Psoas muscle (tissue), 8 donors: Measurements from ENCODE around the gene XXYLT1. TPM values are rescaled to one million over a fixed set of nuclear protein-coding genes. Genes with fewer than 3 reads are reported as not detected.

ENCODE experiments used
- ATAC-seq, 4 donors: fragments of 200-7000 bp; cut with Tn5 transposase; one replicate each; pipeline ENCODE4 v1.9.1; 2020; ENCODE audit warnings: moderate library complexity in 3 of 4, mild to moderate bottlenecking in 2 of 4
- DNase-seq, 2 donors: peaks; one replicate each; pipeline ENCODE4 v3.0.0-alpha.2; 2020
- H3K27ac ChIP-seq: fragments of 200-600 bp; one replicate; pipeline ENCODE4 v1.8.0; 2022
- H3K27me3 ChIP-seq, 3 donors: fragments of 200-600 bp in 1 of 3; one replicate each; pipeline versions ENCODE4 v1.6.1 to v1.8.0; 2013 to 2022; ENCODE audit warnings: low read length in 2 of 3, mild to moderate bottlenecking in 2 of 3, moderate library complexity in 1 of 3; ENCODE audit not compliant: insufficient read depth in 3 of 3
- H3K36me3 ChIP-seq, 2 donors: fragments of 200-600 bp in 1 of 2; one replicate each; pipeline versions ENCODE4 v1.6.1 to v1.8.0; 2013 to 2022; ENCODE audit warnings: low read depth in 1 of 2, mild to moderate bottlenecking in 1 of 2, moderate library complexity in 1 of 2; ENCODE audit not compliant: insufficient read depth in 1 of 2
- H3K4me1 ChIP-seq: fragments of 200-600 bp; one replicate; pipeline ENCODE4 v1.8.0; 2022
- H3K4me3 ChIP-seq: fragments of 200-600 bp; one replicate; pipeline ENCODE4 v1.8.0; 2022; ENCODE audit warnings: mild to moderate bottlenecking
- H3K9me3 ChIP-seq: fragments of 200-600 bp; one replicate; pipeline ENCODE4 v1.8.0; 2022
- WGBS, 3 donors: extraction: QIAGEN DNeasy Blood & Tissue Kit; methylation state at CpG; one replicate each; pipeline versions ENCODE4 v1.1.6 to v1.1.7; 2013; 5-methylcytosine and 5-hydroxymethylcytosine counted together
- intact Hi-C, 2 donors: fragments of 100-400 bp; cut with DNase I; formaldehyde crosslinking; loops; one replicate each; pipeline versions ENCODE4 v1.11.0 to v1.14.2; 2022
- polyA plus RNA-seq, 3 donors: library from polyadenylated mRNA; stranded (reverse); fragments of 200-250 nt; gene quantifications; one replicate each; pipeline ENCODE4 v1.2.3, GENCODE V29; 2013
- total RNA-seq, 4 donors: library from RNA; stranded (reverse); fragmentation: NEBNext Ultra II Directional in 2 of 4; extraction: Animal tissue kit (Norgen Biotek cat#: 25700) in 2 of 4; gene quantifications; one replicate each; pipeline versions ENCODE4 v1.2.1 to v1.2.4, GENCODE V29; 2021 to 2023
- TF ChIP-seq, protein P1 (sequence below): fragments of 200-600 bp; IDR thresholded peaks from one replicate; pipeline ENCODE4 v1.8.0; 2022; ENCODE audit warnings: antibody characterized with exemption
- donor health status: healthy with polysubstance abuse.
- donor health status: DM: no; HTN: no; CAD: no; lungs with moderate emphysema.
- donor health status: Bipolar disorder and iron deficiency.
- donor health status: healthy.
- donor health status: DM: yes; HTN: yes; CAD: no.
- donor health status: DM: no; HTN: no; CAD: no.
- donor health status: DM: no; HTN: no; CAD: no.
- donor health status: DM: yes; HTN: yes; CAD: no.

XXYLT1 gene
- total and polyA plus RNA-seq, 7 donors, result 0.86 to 3.5 (median 1.8) TPM

DNA sequence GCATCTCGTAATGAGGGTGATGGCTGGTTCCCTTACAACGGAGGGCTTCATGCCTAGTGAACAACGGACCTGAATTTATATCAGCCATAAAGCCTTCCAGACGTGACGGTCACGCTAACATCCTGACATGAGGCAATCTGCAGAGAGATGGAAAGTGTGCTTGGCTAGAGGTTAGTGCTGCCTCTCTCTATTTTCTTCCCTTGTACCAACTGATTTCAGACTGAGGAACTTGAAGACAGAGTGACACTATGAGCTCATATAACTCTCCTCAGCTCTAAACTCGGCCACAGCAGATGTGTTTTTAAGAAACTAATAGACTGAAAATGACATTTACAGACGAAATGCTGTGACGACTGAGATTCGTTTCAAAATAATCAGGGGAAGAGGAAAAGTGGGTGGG is 122.4 kb downstream of the XXYLT1 start:
- H3K27ac ChIP-seq, result peak overlapping the region; percentile 46
- DNase-seq (no peak), ATAC-seq (no peak)
- H3K27me3 ChIP-seq, result no peaks in the 10 kb centered on the region
- TF ChIP-seq, protein P1, sequence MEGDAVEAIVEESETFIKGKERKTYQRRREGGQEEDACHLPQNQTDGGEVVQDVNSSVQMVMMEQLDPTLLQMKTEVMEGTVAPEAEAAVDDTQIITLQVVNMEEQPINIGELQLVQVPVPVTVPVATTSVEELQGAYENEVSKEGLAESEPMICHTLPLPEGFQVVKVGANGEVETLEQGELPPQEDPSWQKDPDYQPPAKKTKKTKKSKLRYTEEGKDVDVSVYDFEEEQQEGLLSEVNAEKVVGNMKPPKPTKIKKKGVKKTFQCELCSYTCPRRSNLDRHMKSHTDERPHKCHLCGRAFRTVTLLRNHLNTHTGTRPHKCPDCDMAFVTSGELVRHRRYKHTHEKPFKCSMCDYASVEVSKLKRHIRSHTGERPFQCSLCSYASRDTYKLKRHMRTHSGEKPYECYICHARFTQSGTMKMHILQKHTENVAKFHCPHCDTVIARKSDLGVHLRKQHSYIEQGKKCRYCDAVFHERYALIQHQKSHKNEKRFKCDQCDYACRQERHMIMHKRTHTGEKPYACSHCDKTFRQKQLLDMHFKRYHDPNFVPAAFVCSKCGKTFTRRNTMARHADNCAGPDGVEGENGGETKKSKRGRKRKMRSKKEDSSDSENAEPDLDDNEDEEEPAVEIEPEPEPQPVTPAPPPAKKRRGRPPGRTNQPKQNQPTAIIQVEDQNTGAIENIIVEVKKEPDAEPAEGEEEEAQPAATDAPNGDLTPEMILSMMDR, result no peak
- H3K36me3 ChIP-seq, result no peaks in the 10 kb centered on the region
- intact Hi-C loops, result no loop called here
- peaks cover 6% of the 10 kb centered on the region for H3K4me1 ChIP-seq
- WGBS, 3 donors, result 51 to 69% (median 66%) methylated on average over 10 of the region's 10 CpGs
- H3K9me3 ChIP-seq, result no peaks in the 10 kb centered on the region
- peak overlapping the region; percentile 42 for H3K4me3 ChIP-seq

DNA sequence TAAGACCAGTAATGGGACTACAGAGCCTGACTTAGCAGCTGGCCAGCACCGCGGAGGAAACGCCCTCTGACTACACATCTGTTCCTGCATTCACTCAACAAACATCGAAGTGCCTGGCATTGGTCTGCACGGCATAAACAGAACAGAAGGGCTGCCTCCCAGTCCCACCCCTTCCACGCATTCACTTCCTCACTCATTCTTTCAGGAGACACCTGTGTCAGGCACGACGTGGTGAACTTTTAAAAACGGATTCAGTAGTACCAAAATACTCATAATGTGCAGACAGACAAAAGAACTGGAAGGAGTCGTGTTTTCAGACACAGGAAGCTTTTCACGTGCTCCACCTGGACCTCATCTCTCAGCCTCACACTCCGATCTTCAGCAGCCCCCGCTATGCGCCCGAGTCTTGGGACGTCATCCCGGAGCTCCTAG is 123.3 kb downstream of the XXYLT1 start:
- Histone ChIP-seq H3K9me3 (no peaks in the 10 kb centered on the region), H3K27me3 (no peaks in the 10 kb centered on the region), H3K27ac (no peak overlapping the region), H3K36me3 (no peaks in the 10 kb centered on the region), H3K4me1 (peaks cover 6% of the 10 kb centered on the region), H3K4me3 (peak overlapping the region; percentile 42)
- TF ChIP-seq, protein P1, result no peak
- WGBS, 3 donors, result 68 to 75% (median 71%) methylated on average over 17 of the region's 17 CpGs
- intact Hi-C loops, result no loop called here
- DNase-seq, result peak; percentile 41 to 64
- peak in 3 of 4 donors; percentile 34 to 45 (median 39) for ATAC-seq

DNA sequence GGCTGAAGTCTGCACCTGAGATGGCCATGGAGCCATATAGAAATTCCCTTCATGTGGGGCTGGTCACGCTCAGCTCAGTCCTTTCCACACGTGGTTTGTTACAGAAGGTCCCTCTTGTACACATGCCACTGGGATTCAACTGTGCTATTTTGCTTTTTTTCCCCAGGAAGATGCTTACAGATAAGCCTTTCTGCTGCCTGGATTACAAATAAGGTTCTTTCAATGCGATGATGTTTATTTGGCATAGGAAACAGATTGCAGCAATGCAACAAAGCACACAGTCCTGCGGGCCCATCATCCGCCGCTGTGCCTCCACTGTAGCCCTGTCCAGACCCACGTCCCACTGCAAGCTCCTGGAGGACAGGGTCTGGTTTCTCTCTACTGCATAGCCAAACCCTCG is 124.8 kb downstream of the XXYLT1 start:
- ATAC-seq (no peak), DNase-seq (no peak)
- no peak overlapping the region for H3K4me3 ChIP-seq
- H3K27ac ChIP-seq, result no peak overlapping the region
- intact Hi-C loops, result no loop called here
- H3K4me1 ChIP-seq, result peaks cover 6% of the 10 kb centered on the region
- WGBS, 3 donors, result 65 to 77% (median 75%) methylated on average over 8 of the region's 8 CpGs
- H3K27me3 ChIP-seq, result no peaks in the 10 kb centered on the region
- no peaks in the 10 kb centered on the region for H3K36me3 ChIP-seq
- peaks cover under 1% of the 10 kb centered on the region for H3K9me3 ChIP-seq
- TF ChIP-seq, protein P1, result no peak

DNA sequence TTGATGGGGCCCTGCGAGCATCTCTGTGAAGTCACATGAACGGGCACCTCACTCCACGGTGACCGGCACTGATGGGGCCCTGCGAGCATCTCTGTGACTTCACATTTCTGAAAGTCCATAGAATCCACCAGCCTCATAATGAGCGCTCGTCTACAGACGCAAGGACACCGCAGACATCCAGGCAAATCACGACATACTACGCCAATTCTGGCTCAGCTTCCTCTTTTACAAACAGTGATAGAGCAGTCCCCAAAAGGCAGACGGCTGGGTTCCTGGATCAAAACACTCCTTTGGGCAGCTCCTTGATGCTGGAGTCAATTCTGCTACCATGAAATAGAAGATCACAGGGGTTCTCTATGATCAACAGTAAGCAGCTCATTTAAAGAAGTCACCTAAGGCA is 125.4 kb downstream of the XXYLT1 start:
- intact Hi-C loops, result no loop called here
- ATAC-seq (no peak), DNase-seq (no peak)
- peaks cover 6% of the 10 kb centered on the region for H3K4me1 ChIP-seq
- H3K36me3 ChIP-seq, result no peaks in the 10 kb centered on the region
- TF ChIP-seq, protein P1, result no peak
- 92 to 96% (median 93%) methylated on average over 12 of the region's 12 CpGs for WGBS, 3 donors
- H3K27me3 ChIP-seq, result no peaks in the 10 kb centered on the region
- H3K27ac ChIP-seq, result no peak overlapping the region
- peaks cover 4% of the 10 kb centered on the region for H3K9me3 ChIP-seq
- no peak overlapping the region for H3K4me3 ChIP-seq

DNA sequence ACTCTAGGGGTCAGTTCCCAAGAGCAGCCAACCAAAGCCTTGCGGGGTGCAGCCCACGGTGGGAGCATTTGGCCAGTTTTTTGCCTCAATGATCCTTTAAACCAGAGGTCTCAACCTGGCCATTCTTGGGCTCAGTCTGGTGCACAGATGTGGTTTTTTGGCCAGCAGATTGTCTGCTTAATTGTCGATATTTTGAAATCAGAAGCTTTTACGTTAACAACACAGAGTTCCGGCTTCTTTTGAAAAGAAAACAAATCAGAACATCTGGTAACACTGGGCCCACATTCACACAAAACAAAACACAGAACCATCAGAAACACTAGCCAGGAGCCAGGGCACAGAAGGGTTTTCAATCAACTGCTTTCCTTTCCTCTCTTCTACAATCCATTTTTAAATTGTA is 127.7 kb downstream of the XXYLT1 start:
- H3K36me3 ChIP-seq, result no peaks in the 10 kb centered on the region
- peaks cover 4% of the 10 kb centered on the region for H3K9me3 ChIP-seq
- H3K4me3 ChIP-seq, result no peak overlapping the region
- H3K4me1 ChIP-seq, result peaks cover 3% of the 10 kb centered on the region
- TF ChIP-seq, protein P1, result no peak
- intact Hi-C loops, result no loop called here
- DNase-seq (no peak), ATAC-seq (no peak)
- H3K27ac ChIP-seq, result no peak overlapping the region
- no peaks in the 10 kb centered on the region for H3K27me3 ChIP-seq
- 88 to 92% (median 89%) methylated on average over 5 of the region's 5 CpGs for WGBS, 3 donors
